OCI-LY3 (cell line): ENCODE data around the gene DDX41.
"Not testable (repeated sequence)": the region's sequence is repeated elsewhere in the genome, so short reads cannot be mapped to it uniquely, and the experiment has no call there.

Source experiments
- H2AFZ ChIP-seq: fragments of 200-600, 300-600 bp; shearing (Covaris generic); 2 replicates; pipeline ENCODE4 v1.6.0; 2014; ENCODE audit warnings: antibody characterized with exemption, low read depth, low read length
- H3K27ac ChIP-seq: fragments of 200-600, 300-600 bp; sonication (generic); 2 replicates; pipeline ENCODE4 v1.5.1; 2014; ENCODE audit warnings: mild to moderate bottlenecking, low read length, moderate library complexity, mixed read lengths
- H3K27me3 ChIP-seq: fragments of 200-600, 300-600 bp; sonication (generic); 2 replicates; pipeline ENCODE4 v1.6.1; 2014; ENCODE audit warnings: low read depth, low read length, mixed read lengths
- H3K36me3 ChIP-seq: fragments of 200-600, 300-600 bp; sonication (generic); replicated peaks from 2 replicates; pipeline ENCODE3; 2014; ENCODE audit warnings: low read depth, low read length, mixed read lengths
- H3K4me1 ChIP-seq: fragments of 300-600, 200-600 bp; sonication (generic); 2 replicates; pipeline ENCODE4 v1.6.1; 2014; ENCODE audit warnings: low read length, mixed read lengths
- H3K4me2 ChIP-seq: fragments of 200-600, 300-600 bp; sonication (generic); 2 replicates; pipeline ENCODE4 v1.6.1; 2014; ENCODE audit warnings: low read length, mixed read lengths
- H3K4me3 ChIP-seq: fragments of 300-600, 200-600 bp; sonication (generic); 2 replicates; pipeline ENCODE4 v1.5.1; 2014; ENCODE audit warnings: antibody characterized with exemption, mild to moderate bottlenecking, low read length, moderate library complexity
- H3K79me2 ChIP-seq: fragments of 300-600, 200-600 bp; shearing (Covaris generic); 2 replicates; pipeline ENCODE4 v1.6.1; 2014; ENCODE audit warnings: mild to moderate bottlenecking, low read length, mixed read lengths
- H3K9ac ChIP-seq: fragments of 300-600, 200-600 bp; shearing (Covaris generic); 2 replicates; pipeline ENCODE4 v1.6.0; 2014; ENCODE audit warnings: mild to moderate bottlenecking, low read length, moderate library complexity
- H3K9me3 ChIP-seq: fragments of 200-600, 300-600 bp; shearing (Covaris generic); 2 replicates; pipeline ENCODE4 v1.6.1; 2014; ENCODE audit warnings: low read length, mixed read lengths; ENCODE audit not compliant: insufficient read depth
- H4K20me1 ChIP-seq: fragments of 200-600, 300-600 bp; sonication (generic); 2 replicates; pipeline ENCODE4 v1.6.1; 2016; ENCODE audit warnings: low read length, mixed read lengths; ENCODE audit not compliant: insufficient read depth
- EZH2phosphoT487 ChIP-seq: fragments of 200-600 bp; shearing (Covaris generic); IDR thresholded peaks from 2 replicates; pipeline ENCODE4 v1.6.1; 2018; ENCODE audit warnings: antibody characterized with exemption, mixed run types, low read depth
- TF ChIP-seq, protein P1 (sequence below): fragments of 200-600, 300-600 bp; sonication (generic); IDR thresholded peaks from 2 replicates; pipeline ENCODE4 v1.5.1; 2014; ENCODE audit warnings: antibody characterized with exemption, low read length, low read depth

The DDX41 gene

GRCh38 chr5:177487144-177487543 is 29.6 kb downstream of the DDX41 start:
- Histone ChIP-seq H3K4me1 (peaks cover 10% of the 10 kb centered on the region), H3K27me3 (no peaks in the 10 kb centered on the region), H3K4me3 (no peak overlapping the region), H3K27ac (no peak overlapping the region), H3K4me2 (no peak overlapping the region), H3K9ac (no peak overlapping the region), H3K79me2 (no peaks in the 10 kb centered on the region), H3K9me3 (no peaks in the 10 kb centered on the region), H4K20me1 (no peaks in the 10 kb centered on the region; the same call in 1 of the 2 replicates), H2AFZ (no peak overlapping the region), H3K36me3 (no peaks in the 10 kb centered on the region)
- TF ChIP-seq EZH2phosphoT487: no peak
- TF ChIP-seq, protein P1, sequence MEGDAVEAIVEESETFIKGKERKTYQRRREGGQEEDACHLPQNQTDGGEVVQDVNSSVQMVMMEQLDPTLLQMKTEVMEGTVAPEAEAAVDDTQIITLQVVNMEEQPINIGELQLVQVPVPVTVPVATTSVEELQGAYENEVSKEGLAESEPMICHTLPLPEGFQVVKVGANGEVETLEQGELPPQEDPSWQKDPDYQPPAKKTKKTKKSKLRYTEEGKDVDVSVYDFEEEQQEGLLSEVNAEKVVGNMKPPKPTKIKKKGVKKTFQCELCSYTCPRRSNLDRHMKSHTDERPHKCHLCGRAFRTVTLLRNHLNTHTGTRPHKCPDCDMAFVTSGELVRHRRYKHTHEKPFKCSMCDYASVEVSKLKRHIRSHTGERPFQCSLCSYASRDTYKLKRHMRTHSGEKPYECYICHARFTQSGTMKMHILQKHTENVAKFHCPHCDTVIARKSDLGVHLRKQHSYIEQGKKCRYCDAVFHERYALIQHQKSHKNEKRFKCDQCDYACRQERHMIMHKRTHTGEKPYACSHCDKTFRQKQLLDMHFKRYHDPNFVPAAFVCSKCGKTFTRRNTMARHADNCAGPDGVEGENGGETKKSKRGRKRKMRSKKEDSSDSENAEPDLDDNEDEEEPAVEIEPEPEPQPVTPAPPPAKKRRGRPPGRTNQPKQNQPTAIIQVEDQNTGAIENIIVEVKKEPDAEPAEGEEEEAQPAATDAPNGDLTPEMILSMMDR: no peak

DNA sequence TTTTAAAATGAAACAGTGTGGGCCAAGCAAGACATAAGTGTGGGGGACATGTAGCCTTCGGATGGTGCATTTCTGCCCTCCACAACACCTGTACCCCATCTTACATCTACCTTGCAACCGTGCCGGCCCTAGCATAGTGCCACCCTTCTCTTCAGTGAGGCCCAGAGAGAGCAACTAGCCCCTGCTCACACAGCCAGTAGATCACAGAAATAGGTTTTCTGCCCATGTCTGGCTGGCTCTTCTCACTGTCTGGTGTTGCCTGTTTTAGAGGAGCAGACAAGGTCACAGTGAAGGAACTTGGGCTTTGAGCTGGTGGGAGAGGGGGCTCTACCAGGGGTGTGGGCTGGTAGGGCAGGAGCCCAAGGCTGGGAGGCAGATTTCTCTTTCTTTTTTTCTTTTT is 30.5 kb downstream of the DDX41 start:
- Histone ChIP-seq H2AFZ (no peak overlapping the region), H3K36me3 (no peaks in the 10 kb centered on the region), H3K4me2 (no peak overlapping the region), H3K27ac (no peak overlapping the region), H4K20me1 (no peaks in the 10 kb centered on the region; the same call in 1 of the 2 replicates), H3K4me1 (peaks cover 10% of the 10 kb centered on the region), H3K27me3 (no peaks in the 10 kb centered on the region), H3K9me3 (no peaks in the 10 kb centered on the region), H3K4me3 (no peak overlapping the region), H3K79me2 (no peaks in the 10 kb centered on the region), H3K9ac (no peak overlapping the region)
- no peak for TF ChIP-seq EZH2phosphoT487
- TF ChIP-seq, protein P1: no peak

GRCh38 chr5:177485753-177486152 is 31.0 kb downstream of the DDX41 start:
- H3K9me3 ChIP-seq, H3K27ac ChIP-seq, H3K4me2 ChIP-seq, H3K27me3 ChIP-seq, H3K4me3 ChIP-seq, H2AFZ ChIP-seq, H3K79me2 ChIP-seq, H3K36me3 ChIP-seq, H3K9ac ChIP-seq, H4K20me1 ChIP-seq: not testable (repeated sequence)
- peaks cover 10% of the 10 kb centered on the region for H3K4me1 ChIP-seq

GRCh38 chr5:177484902-177485549 is 31.7 kb downstream of the DDX41 start:
- Histone ChIP-seq H4K20me1 (no peaks in the 10 kb centered on the region; the same call in 1 of the 2 replicates), H3K4me2 (no peak overlapping the region), H3K36me3 (no peaks in the 10 kb centered on the region), H3K9me3 (no peaks in the 10 kb centered on the region), H3K27me3 (no peaks in the 10 kb centered on the region), H3K4me3 (no peak overlapping the region), H3K4me1 (peaks cover 12% of the 10 kb centered on the region), H3K27ac (no peak overlapping the region), H3K9ac (no peak overlapping the region), H3K79me2 (no peaks in the 10 kb centered on the region), H2AFZ (no peak overlapping the region)
- TF ChIP-seq, protein P1: no peak
- TF ChIP-seq EZH2phosphoT487: no peak
